ENCODE results near the gene CAMK4.

GRCh38 chr5:111469903-111470302, 245.7 kb downstream of the CAMK4 start:
- TF ChIP-seq CTCF (conservative IDR thresholded peaks at IDR 0.05 in 1 of 2, IDR thresholded peaks at IDR 0.05 in 1 of 2; ENCODE audit: low read depth in 1 of 2, low read length in 2 of 2) (peak; percentile 37 to 39), EZH2 (IDR thresholded peaks at IDR 0.05; ENCODE audit: low read length, missing control alignments) (no peak)

Measured in fibroblast of lung (primary cell).